Measurements from ENCODE around the gene ATP6AP1. TPM values are rescaled to one million over a fixed set of nuclear protein-coding genes. Genes with fewer than 3 reads are reported as not detected.

ATP6AP1 gene
- total and polyA plus RNA-seq, 9 of the 15 experiments (the other 6 are each of a cell fraction or from before 2014, with no cell fraction given): 8.3 to 90.5 (median 52.9) TPM

- TF ChIP-seq FOXK2 (conservative IDR thresholded peaks at IDR 0.05 in 1 of 2, IDR thresholded peaks at IDR 0.05 in 1 of 2; ENCODE audit: low read depth in 2 of 2): 0 out of 4 replicates have a peak, but pooled peaks of 1 of the 2 experiments have one; percentile 31
- no peak for TF ChIP-seq AFF4 (CRISPR knock-in tag; IDR thresholded peaks at IDR 0.05)
- no peak for TF ChIP-seq ZNF134 (CRISPR knock-in tag; conservative IDR thresholded peaks at IDR 0.05)
- no peak for TF ChIP-seq RBM25 (IDR thresholded peaks at IDR 0.05; ENCODE audit: low read depth, low read length, severe bottlenecking)
- TF ChIP-seq EWSR1 (IDR thresholded peaks at IDR 0.05; ENCODE audit: borderline replicate concordance, low read depth, partially characterized antibody): no peak
- no peak for TF ChIP-seq KAT7 (CRISPR knock-in tag; IDR thresholded peaks at IDR 0.05; ENCODE audit: borderline replicate concordance)
- TF ChIP-seq JUNB (CRISPR knock-in tag; conservative IDR thresholded peaks at IDR 0.05): no peak
- TF ChIP-seq CEBPB (tag; IDR thresholded peaks at IDR 0.05): no peak
- TF ChIP-seq, protein P1, sequence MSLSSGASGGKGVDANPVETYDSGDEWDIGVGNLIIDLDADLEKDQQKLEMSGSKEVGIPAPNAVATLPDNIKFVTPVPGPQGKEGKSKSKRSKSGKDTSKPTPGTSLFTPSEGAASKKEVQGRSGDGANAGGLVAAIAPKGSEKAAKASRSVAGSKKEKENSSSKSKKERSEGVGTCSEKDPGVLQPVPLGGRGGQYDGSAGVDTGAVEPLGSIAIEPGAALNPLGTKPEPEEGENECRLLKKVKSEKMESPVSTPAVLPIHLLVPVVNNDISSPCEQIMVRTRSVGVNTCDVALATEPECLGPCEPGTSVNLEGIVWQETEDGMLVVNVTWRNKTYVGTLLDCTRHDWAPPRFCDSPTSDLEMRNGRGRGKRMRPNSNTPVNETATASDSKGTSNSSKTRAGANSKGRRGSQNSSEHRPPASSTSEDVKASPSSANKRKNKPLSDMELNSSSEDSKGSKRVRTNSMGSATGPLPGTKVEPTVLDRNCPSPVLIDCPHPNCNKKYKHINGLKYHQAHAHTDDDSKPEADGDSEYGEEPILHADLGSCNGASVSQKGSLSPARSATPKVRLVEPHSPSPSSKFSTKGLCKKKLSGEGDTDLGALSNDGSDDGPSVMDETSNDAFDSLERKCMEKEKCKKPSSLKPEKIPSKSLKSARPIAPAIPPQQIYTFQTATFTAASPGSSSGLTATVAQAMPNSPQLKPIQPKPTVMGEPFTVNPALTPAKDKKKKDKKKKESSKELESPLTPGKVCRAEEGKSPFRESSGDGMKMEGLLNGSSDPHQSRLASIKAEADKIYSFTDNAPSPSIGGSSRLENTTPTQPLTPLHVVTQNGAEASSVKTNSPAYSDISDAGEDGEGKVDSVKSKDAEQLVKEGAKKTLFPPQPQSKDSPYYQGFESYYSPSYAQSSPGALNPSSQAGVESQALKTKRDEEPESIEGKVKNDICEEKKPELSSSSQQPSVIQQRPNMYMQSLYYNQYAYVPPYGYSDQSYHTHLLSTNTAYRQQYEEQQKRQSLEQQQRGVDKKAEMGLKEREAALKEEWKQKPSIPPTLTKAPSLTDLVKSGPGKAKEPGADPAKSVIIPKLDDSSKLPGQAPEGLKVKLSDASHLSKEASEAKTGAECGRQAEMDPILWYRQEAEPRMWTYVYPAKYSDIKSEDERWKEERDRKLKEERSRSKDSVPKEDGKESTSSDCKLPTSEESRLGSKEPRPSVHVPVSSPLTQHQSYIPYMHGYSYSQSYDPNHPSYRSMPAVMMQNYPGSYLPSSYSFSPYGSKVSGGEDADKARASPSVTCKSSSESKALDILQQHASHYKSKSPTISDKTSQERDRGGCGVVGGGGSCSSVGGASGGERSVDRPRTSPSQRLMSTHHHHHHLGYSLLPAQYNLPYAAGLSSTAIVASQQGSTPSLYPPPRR (CRISPR knock-in tag; IDR thresholded peaks at IDR 0.05; ENCODE audit: borderline replicate concordance): 0 out of 2 replicates have a peak, but pooled peaks have one; percentile 31
- no peak for TF ChIP-seq RREB1 (CRISPR knock-in tag; IDR thresholded peaks at IDR 0.05)
- no peak for TF ChIP-seq ZC3H11A (IDR thresholded peaks at IDR 0.05; ENCODE audit: low read depth, low read length)
Observed at GRCh38 chrX:154478728-154479622, 50.5 kb downstream of the ATP6AP1 start, which contains the start of gene LAGE3 (continued).

Data from K562 (cell line).